Measurements from ENCODE around the gene PNPLA1. TPM values are rescaled to one million over a fixed set of nuclear protein-coding genes. Genes with fewer than 3 reads are reported as not detected.
A peak's percentile ranks its signal among the peaks of the same experiment; 100 is the strongest.

PNPLA1 gene
- total RNA-seq, 2 donors from 2014 or later, result not detected

GRCh38 chr6:36301781-36302180 lies 31.9 kb downstream of the PNPLA1 start:
- Histone ChIP-seq H3K27ac (no peak overlapping the region), H3K36me3 (replicated peaks in 1 of 2; ENCODE audit: insufficient read depth in 1 of 2, low read depth in 2 of 2) (no peaks in the 10 kb centered on the region), H3K9me3 (no peaks in the 10 kb centered on the region), H3K4me3 (no peak overlapping the region), H3K27me3 (peaks cover 0 to 6% of the 10 kb centered on the region in 2 donors), H3K4me1 (no peaks in the 10 kb centered on the region)
- 43 to 48% methylated on average over 7 of the region's 7 CpGs for WGBS, 2 donors
- TF ChIP-seq, protein P1, sequence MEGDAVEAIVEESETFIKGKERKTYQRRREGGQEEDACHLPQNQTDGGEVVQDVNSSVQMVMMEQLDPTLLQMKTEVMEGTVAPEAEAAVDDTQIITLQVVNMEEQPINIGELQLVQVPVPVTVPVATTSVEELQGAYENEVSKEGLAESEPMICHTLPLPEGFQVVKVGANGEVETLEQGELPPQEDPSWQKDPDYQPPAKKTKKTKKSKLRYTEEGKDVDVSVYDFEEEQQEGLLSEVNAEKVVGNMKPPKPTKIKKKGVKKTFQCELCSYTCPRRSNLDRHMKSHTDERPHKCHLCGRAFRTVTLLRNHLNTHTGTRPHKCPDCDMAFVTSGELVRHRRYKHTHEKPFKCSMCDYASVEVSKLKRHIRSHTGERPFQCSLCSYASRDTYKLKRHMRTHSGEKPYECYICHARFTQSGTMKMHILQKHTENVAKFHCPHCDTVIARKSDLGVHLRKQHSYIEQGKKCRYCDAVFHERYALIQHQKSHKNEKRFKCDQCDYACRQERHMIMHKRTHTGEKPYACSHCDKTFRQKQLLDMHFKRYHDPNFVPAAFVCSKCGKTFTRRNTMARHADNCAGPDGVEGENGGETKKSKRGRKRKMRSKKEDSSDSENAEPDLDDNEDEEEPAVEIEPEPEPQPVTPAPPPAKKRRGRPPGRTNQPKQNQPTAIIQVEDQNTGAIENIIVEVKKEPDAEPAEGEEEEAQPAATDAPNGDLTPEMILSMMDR (IDR thresholded peaks at IDR 0.05), result no peak
- no peak for TF ChIP-seq POLR2A (IDR thresholded peaks at IDR 0.05)
- no peak for ATAC-seq
- intact Hi-C loops (cut with DNase I), result loop anchor here (5.0 kb wide), 1 partner anchor 61 kb away; no protein-coding TSS in a partner anchor
- no peak for DNase-seq

GRCh38 chr6:36302227-36302976 lies 32.5 kb downstream of the PNPLA1 start:
- intact Hi-C loops (cut with DNase I), result loop anchor here (5.0 kb wide), 1 partner anchor 60 kb away; no protein-coding TSS in a partner anchor
- H3K4me1 ChIP-seq, result no peaks in the 10 kb centered on the region
- no peaks in the 10 kb centered on the region for H3K9me3 ChIP-seq
- 18 to 26% methylated on average over 12 to 13 of the region's 13 CpGs for WGBS, 2 donors
- peaks cover 0 to 6% of the 10 kb centered on the region in 2 donors for H3K27me3 ChIP-seq
- no peak overlapping the region for H3K27ac ChIP-seq
- DNase-seq (peak; percentile 92 to 96 (median 94)), ATAC-seq (peak; percentile 97)
- TF ChIP-seq, protein P1 (IDR thresholded peaks at IDR 0.05), result peak; percentile 77 to 98 (median 96)
- TF ChIP-seq POLR2A (IDR thresholded peaks at IDR 0.05), result no peak
- no peaks in the 10 kb centered on the region for H3K36me3 ChIP-seq (replicated peaks in 1 of 2; ENCODE audit: insufficient read depth in 1 of 2, low read depth in 2 of 2)
- H3K4me3 ChIP-seq, result no peak overlapping the region

GRCh38 chr6:36305885-36306284 lies 36.0 kb downstream of the PNPLA1 start:
- no peaks in the 10 kb centered on the region for H3K9me3 ChIP-seq
- TF ChIP-seq, protein P1 (IDR thresholded peaks at IDR 0.05), result no peak
- TF ChIP-seq POLR2A (IDR thresholded peaks at IDR 0.05), result no peak
- intact Hi-C loops (cut with DNase I), result no loop called here
- DNase-seq (no peak), ATAC-seq (no peak)
- no peak overlapping the region for H3K27ac ChIP-seq
- peaks cover 0 to 6% of the 10 kb centered on the region in 2 donors for H3K27me3 ChIP-seq
- H3K36me3 ChIP-seq (replicated peaks in 1 of 2; ENCODE audit: insufficient read depth in 1 of 2, low read depth in 2 of 2), result no peaks in the 10 kb centered on the region
- 86 to 90% methylated on average over 6 to 11 of the region's 11 CpGs for WGBS, 2 donors
- H3K4me1 ChIP-seq, result peaks cover 3% of the 10 kb centered on the region
- H3K4me3 ChIP-seq, result no peak overlapping the region

DNA sequence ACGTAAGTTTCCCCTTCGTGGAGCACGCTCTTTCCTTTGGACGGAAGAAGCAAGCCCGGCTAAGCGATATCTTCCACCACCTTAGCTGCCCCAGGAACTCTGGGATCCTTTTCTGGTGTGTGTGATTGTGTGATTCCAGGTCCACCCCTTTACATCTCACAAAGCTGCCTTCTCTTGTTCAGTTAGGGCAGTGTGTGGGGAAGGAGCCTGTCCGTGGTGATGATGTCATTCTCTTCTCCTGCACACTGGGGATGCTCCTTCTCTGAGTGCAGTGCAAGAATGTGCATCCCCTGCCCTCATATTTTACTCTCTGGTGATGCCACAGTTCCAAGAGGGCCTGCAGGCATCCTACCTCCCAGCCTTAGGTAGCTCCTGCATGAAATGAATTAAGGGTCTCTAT lies 36.5 kb downstream of the PNPLA1 start:
- intact Hi-C loops (cut with DNase I), result no loop called here
- no peaks in the 10 kb centered on the region for H3K9me3 ChIP-seq
- H3K4me3 ChIP-seq, result no peak overlapping the region
- 67 to 82% methylated on average over 7 of the region's 7 CpGs for WGBS, 2 donors
- no peaks in the 10 kb centered on the region for H3K36me3 ChIP-seq (replicated peaks in 1 of 2; ENCODE audit: insufficient read depth in 1 of 2, low read depth in 2 of 2)
- H3K27ac ChIP-seq, result no peak overlapping the region
- DNase-seq (no peak), ATAC-seq (no peak)
- H3K4me1 ChIP-seq, result peaks cover 3% of the 10 kb centered on the region
- TF ChIP-seq, protein P1 (IDR thresholded peaks at IDR 0.05), result no peak
- TF ChIP-seq POLR2A (IDR thresholded peaks at IDR 0.05), result no peak
- H3K27me3 ChIP-seq, result peaks cover 0 to 6% of the 10 kb centered on the region in 2 donors

DNA sequence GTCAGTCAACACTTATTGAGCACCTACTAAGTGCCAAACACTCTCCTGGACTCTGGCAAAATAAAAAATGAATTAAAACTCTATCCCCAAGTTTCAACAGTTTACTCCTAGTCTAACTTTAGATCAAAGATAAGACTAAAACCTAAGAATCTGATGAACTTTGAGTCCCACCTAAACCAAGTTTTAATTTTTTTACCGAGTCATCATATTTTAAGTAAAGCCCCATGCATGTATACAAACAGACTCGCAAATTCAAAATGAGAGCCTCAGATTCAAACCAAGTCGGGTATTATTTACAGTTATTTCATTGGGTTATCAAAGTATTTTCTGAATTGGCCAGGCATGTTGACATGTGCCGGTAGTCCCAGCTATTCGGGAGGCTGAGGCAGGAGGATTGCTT lies 38.7 kb downstream of the PNPLA1 start:
- no peak overlapping the region for H3K27ac ChIP-seq
- peaks cover 3% of the 10 kb centered on the region for H3K4me1 ChIP-seq
- H3K9me3 ChIP-seq, result no peaks in the 10 kb centered on the region
- TF ChIP-seq POLR2A (IDR thresholded peaks at IDR 0.05), result no peak
- TF ChIP-seq, protein P1 (IDR thresholded peaks at IDR 0.05), result no peak
- intact Hi-C loops (cut with DNase I), result no loop called here
- no peak overlapping the region for H3K4me3 ChIP-seq
- ATAC-seq (no peak), DNase-seq (no peak)
- H3K27me3 ChIP-seq, result no peaks in the 10 kb centered on the region
- H3K36me3 ChIP-seq (replicated peaks in 1 of 2; ENCODE audit: insufficient read depth in 1 of 2, low read depth in 2 of 2), result no peaks in the 10 kb centered on the region
- 91% methylated on average over 5 of the region's 5 CpGs for WGBS, 2 donors

Data from body of pancreas (tissue), 4 donors.